GM19193 (cell line): ENCODE measurements around the gene ANXA4.

ENCODE experiments used
- POLR2A ChIP-seq: IDR thresholded peaks from 4 replicates; pipeline ENCODE4 v1.6.1; 2011; ENCODE audit not compliant: insufficient read depth, insufficient read length; ENCODE audit errors: extremely low read depth

Gene ANXA4

GRCh38 chr2:69741575-69742321, at the start of gene ANXA4:
Gene ANXA4, plus strand, starts transcription at chr2:69742134. Its CDS starts 39,432 bp downstream, at chr2:69781566.
- peak; percentile 85 for TF ChIP-seq POLR2A

- no peak for TF ChIP-seq POLR2A
Measured at GRCh38 chr2:69692424-69692823, 49.5 kb upstream of the ANXA4 start.

- TF ChIP-seq POLR2A = no peak
Measured at GRCh38 chr2:69693059-69693774, 48.7 kb upstream of the ANXA4 start.

GRCh38 chr2:69693775-69694450, 48.0 kb upstream of the ANXA4 start:
- no peak for TF ChIP-seq POLR2A

- no peak for TF ChIP-seq POLR2A
Measured at GRCh38 chr2:69694894-69695849, 46.8 kb upstream of the ANXA4 start.

DNA sequence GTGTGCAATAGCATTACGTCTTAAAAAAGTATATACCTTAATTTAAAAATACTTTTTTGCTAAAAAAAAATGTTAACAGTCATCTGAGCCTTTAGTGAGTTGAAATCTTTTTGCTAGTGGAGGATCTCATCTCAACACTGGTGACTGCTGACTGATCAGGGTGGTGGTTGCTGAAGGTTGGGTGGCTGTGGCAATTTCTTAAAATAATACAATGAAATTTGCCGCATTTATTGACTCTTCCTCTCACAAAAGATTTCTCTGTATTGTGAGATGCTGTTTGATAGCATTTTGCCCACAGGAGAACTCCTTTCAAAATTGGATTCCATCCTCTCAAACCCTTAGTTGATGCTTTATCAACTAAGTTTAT, 46.1 kb upstream of the ANXA4 start:
- no peak for TF ChIP-seq POLR2A

- no peak for TF ChIP-seq POLR2A
Measured at GRCh38 chr2:69700381-69700780, 41.6 kb upstream of the ANXA4 start.

GRCh38 chr2:69701100-69701945, 40.6 kb upstream of the ANXA4 start:
- TF ChIP-seq POLR2A = no peak

- TF ChIP-seq POLR2A = no peak
Measured at GRCh38 chr2:69703189-69703588, 38.7 kb upstream of the ANXA4 start.

DNA sequence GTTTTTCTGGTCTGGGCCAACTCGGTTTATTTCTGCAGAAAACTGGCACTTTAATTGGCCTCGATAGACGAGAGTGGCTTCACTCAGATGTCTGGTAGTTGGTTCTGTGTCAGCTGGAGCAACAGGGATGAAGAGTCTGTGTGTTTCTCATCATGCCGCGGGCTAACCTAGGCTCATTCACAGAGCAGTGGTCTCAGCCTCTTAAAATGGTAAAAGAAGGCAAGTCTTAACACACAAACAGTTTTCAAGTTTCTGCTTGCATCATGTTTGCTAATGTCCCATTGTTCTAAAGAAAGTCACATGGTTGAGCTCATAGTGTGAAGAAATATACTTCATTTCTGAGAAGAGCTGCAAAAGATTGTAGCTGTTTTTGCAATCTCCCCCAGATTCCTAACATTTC, 37.5 kb upstream of the ANXA4 start:
- TF ChIP-seq POLR2A = no peak

- TF ChIP-seq POLR2A = no peak
Measured at GRCh38 chr2:69709290-69709689, 32.6 kb upstream of the ANXA4 start.

DNA sequence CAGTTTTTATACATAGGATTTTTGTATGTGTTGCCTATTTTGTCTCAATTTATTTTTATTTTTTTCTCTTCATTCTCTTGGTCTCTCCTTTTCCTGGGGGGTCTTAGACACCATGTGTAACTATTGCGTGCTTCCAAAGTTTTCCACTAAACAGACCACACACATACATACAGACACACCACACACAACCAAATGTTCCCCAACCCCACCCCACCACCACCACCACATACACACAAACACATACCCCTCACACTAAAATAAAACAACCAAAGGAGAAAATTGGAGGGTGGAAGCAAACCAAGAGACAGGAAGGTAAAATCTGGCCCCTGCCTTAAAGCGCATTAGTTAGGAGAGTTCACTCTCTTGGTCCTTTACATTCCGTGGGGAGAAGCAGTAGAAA, 30.0 kb upstream of the ANXA4 start:
- TF ChIP-seq POLR2A = no peak

GRCh38 chr2:69714024-69714423, 27.9 kb upstream of the ANXA4 start:
- TF ChIP-seq POLR2A = no peak

DNA sequence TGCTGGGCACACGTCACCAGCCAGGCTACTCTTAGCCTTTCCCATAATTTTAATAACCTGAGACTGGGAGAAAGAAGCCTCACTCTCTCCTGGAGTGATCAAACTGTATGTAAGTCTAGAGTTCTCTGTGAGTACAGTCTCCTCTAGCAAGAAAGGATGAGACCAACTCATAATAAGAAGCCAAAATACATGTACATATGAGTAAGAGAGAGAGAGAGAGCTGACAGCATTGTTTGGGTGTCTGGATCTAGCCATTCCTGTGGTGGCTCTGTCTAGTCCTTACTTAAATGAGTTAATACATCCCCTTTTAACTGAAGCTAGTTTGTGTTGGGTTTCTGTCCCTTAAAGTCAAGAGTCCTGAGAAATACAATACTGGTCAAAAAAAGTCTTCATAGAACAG, 26.0 kb upstream of the ANXA4 start:
- TF ChIP-seq POLR2A = no peak

DNA sequence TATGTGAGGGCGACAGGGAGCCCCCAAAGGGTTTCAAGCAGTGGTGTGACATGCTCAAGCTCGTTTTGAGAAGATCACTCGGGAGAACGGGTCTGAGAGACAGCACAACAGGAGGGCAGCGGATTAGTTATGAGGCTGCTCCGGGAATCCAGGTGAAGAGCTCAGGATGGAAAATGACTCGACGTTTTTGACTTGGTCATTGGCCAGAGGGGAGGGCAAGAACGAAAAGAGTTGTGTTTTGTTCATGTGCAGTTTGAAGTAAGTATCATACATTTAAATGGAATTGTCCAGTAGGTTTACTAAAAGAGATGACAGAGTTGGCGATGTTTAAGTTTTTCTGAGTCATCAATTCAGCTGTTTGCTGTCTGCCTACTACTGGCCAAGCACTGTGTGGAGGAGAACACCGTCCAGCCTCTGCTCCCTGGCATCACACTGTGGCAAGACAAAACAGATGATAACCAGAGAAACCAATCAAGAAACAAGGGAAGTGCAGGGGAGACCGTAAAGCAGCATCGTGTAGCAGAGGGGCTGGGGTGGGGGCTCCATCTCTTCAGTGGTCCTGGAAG, 25.3 kb upstream of the ANXA4 start:
- no peak for TF ChIP-seq POLR2A
